GM12891 (cell line): ENCODE results near the gene HTRA3.

Experiments used
- POLR2A ChIP-seq: IDR thresholded peaks from 2 replicates; pipeline ENCODE4 v1.6.1; 2011; ENCODE audit warnings: low read depth, low read length, control low read depth
- POLR2AphosphoS5 ChIP-seq: IDR thresholded peaks from 2 replicates; pipeline ENCODE4 v1.6.1; 2011; ENCODE audit warnings: low read depth, low read length, control low read depth
- POU2F2 ChIP-seq: IDR thresholded peaks from 2 replicates; pipeline ENCODE4 v1.6.1; 2011; ENCODE audit warnings: low read depth, mild to moderate bottlenecking, control low read depth, low read length, moderate library complexity
- SPI1 ChIP-seq: IDR thresholded peaks from 2 replicates; pipeline ENCODE4 v1.6.1; 2011; ENCODE audit warnings: low read depth, low read length, control low read depth
- TAF1 ChIP-seq: IDR thresholded peaks from 2 replicates; pipeline ENCODE4 v1.6.1; 2011; ENCODE audit warnings: low read depth, low read length, control low read depth

GRCh38 chr4:8230891-8231290, 38.7 kb upstream of the HTRA3 start:
- TF ChIP-seq POLR2A (no peak), SPI1 (no peak), POLR2AphosphoS5 (no peak), TAF1 (no peak), POU2F2 (no peak)
